GM12801 (cell line): ENCODE results near the gene RNF7.

Experiments used
- TF ChIP-seq, protein P1 (sequence below): IDR thresholded peaks from one replicate; pipeline ENCODE4 v1.5.1; 2011; ENCODE audit warnings: control low read depth; ENCODE audit not compliant: insufficient read length; ENCODE audit errors: extremely low read depth

The RNF7 gene

DNA sequence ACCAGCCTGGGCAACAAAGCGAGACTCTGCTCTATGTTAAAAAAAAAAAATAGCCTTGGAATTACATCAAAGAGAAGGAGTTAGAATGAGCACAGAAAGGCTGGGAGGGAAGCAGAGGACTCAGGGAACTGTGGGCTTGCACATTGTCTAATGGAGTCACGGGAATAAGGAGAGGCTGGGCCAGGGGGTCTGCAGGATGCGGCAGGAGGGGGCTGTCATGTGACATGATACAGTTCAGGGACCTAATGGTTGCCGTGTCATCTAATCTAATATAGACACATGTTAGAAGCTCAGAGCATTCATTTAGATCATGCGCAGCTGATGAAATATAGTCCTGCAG lies 57.6 kb downstream of the RNF7 start:
- TF ChIP-seq, protein P1, sequence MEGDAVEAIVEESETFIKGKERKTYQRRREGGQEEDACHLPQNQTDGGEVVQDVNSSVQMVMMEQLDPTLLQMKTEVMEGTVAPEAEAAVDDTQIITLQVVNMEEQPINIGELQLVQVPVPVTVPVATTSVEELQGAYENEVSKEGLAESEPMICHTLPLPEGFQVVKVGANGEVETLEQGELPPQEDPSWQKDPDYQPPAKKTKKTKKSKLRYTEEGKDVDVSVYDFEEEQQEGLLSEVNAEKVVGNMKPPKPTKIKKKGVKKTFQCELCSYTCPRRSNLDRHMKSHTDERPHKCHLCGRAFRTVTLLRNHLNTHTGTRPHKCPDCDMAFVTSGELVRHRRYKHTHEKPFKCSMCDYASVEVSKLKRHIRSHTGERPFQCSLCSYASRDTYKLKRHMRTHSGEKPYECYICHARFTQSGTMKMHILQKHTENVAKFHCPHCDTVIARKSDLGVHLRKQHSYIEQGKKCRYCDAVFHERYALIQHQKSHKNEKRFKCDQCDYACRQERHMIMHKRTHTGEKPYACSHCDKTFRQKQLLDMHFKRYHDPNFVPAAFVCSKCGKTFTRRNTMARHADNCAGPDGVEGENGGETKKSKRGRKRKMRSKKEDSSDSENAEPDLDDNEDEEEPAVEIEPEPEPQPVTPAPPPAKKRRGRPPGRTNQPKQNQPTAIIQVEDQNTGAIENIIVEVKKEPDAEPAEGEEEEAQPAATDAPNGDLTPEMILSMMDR: no peak

DNA sequence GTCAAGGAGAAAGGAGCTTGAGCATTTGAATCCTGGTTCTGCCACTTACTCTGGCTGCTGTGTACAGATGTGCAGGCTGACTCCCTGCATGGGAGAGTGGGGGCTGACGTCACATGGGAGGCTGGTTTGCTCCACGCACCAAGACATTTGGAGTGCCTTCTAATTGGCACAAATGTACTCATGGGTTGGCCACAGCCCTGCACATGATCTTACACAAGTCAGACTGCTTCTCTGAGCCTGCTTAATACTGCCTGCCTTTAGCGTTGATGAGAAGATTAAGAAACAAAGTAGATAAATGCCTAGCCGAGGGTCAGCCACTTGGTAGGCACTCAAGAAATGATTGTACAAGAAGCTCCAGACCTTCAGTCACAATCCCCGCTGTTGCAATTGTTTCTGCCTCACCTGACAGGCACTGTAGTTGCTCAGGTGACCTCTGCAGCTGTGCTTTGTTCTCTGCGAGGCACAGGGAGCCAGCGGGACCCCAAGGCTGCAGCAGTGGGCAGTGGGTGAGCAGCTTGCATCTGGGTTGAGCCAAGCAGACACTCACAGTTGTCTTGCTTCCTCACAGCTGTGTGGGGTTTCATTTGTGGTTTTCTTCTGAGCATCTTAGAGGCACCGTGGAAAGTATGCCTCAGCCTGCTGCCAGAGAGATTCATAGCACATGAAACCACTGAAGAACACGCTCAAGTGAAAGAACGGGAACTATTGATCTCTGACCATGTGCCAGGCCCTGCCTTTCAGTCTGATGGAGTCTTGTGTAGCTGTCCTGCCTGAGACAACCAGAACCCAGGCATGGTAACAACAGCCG lies 58.2 kb downstream of the RNF7 start:
- TF ChIP-seq, protein P1: no peak
